ENCODE measurements around the gene NPM1.
"Not testable (repeated sequence)": the region's sequence is repeated elsewhere in the genome, so short reads cannot be mapped to it uniquely, and the experiment has no call there.

The NPM1 gene

GRCh38 chr5:171386861-171387344, 746 bp upstream of the NPM1 start:
- no peak for DNase-seq

GRCh38 chr5:171387970-171388815, 544 bp downstream of the NPM1 start:
- DNase-seq: peak; percentile 86

DNA sequence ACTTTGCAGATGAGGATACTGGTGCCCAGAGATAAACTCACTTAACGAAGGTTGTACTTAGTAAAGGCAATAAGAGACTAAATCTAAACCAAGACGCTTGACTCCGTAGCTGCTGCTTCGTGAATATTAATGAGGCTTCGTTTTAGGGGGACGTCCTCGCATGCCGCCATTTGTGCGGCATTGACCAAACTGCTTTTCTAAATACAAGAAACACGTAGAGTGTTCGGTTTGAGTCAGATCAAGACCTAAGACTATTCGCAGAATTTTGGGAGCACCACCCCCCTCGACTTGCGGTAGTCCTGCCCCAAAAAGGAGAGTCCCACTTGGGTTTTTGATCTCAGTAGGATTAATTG, 1.1 kb downstream of the NPM1 start:
- DNase-seq: peak; percentile 27

- peak; percentile 34 for DNase-seq
Measured at GRCh38 chr5:171390883-171391677, 3.4 kb downstream of the NPM1 start.

DNA sequence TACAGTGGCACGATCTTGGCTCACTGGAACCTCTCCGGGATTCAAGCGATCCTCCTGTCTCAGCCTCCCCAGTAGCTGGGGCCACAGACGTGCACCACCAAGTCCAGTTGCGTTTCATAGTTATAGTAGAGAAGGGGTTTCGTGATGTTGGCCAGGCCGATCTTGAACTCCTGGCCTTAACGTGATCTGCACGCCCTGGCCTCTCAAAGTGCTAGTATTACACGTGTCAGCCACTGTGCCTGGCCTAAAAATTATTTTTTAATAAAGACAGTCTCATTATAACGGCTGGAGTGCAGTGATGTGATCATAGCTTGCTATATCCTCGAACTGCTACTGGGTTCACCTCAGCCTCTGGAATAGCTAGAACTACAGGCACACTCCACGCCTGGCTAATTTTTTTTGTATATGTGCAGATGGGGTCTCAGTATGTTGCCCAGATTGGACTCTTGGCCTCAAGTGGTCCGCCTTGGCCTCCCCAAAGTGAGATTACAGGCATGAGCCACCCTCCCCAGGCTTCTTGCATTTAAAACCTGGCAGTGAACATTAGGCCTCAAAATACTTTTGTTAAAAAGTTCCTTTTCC, 4.4 kb downstream of the NPM1 start:
- no peak for DNase-seq

- DNase-seq: no peak
Measured at GRCh38 chr5:171392585-171393159, 5.0 kb downstream of the NPM1 start.

DNA sequence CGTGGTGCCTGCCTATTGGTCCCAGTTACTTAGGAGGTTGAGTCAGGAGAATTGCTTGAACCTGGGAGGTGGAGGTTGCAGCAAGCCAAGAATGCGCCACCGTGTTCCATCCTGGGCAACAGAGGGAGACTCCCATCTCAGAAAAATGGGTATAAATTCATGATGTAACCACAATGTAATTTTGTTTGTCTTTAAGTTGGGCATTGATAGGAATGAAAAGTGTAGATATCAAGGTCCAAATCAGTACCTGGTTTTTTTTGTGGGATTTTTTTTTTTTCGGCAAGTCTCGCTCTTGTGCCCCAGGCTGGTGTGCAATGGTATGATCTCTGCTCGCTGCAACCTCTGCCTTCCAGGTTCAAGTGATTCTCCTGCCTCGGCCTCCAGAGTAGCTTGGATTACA, 7.4 kb downstream of the NPM1 start:
- no peak for DNase-seq

DNA sequence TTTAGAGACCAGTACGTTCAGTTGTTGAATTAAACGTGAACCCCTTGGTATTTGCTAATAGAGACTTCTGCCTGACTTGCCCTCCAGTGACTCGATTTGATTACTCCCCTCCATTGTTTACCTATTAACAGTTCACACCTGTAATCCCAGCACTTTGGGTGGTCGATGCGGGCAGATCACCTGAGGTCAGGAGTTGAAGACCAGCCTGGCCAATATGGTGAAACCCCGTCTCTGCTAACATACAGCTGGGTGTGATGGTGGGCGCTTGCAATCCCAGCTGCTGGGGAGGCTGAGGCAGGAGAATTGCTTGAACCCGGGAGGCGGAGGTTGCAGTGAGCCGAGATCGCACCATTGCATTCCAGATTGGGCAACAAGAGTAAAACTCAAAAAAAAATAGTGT, 8.9 kb downstream of the NPM1 start:
- not testable (repeated sequence) for DNase-seq

DNA sequence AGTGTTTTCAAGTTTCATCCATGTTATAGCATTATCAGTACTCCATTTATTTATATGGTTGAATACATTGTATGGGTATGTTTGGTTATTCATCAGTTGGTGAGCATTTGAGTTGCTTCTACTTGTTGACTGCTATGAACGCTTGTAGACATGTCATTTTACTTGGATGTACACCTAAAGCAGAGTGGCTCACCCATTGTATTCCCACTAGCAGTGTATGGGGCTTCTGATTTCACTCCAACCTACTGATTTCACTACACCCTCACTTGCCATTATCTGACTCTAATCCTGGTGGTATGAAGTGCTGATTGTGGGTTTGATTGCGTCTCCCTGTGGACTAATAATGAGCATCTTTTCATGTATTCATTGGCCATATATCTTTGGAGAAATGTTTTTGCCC, 9.5 kb downstream of the NPM1 start:
- no peak for DNase-seq

DNA sequence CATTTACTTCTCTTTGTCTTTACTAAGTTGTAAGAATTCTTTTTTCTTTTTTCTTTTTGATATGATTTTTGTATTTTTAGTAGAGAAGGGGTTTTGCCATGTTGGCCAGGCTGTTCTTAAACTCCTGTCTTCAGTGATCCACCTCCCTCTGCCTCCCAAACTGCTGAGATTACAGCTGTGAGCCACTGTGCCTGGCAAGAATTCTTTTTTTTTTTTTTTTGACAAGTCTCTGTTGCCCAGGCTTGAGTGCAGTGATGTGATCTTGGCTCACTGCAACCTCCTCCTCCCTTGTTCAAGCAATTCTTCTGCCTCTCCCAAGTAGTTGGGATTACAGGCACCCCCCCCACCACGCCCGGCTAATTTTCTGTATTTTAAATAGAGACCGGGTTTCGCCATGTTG, 9.9 kb downstream of the NPM1 start:
- DNase-seq: no peak

- not testable (repeated sequence) for DNase-seq
Measured at GRCh38 chr5:171398660-171399059, 11.0 kb downstream of the NPM1 start.

GRCh38 chr5:171400169-171400568, 12.5 kb downstream of the NPM1 start:
- no peak for DNase-seq

- DNase-seq: no peak
Measured at GRCh38 chr5:171401167-171401947, 13.7 kb downstream of the NPM1 start.

DNA sequence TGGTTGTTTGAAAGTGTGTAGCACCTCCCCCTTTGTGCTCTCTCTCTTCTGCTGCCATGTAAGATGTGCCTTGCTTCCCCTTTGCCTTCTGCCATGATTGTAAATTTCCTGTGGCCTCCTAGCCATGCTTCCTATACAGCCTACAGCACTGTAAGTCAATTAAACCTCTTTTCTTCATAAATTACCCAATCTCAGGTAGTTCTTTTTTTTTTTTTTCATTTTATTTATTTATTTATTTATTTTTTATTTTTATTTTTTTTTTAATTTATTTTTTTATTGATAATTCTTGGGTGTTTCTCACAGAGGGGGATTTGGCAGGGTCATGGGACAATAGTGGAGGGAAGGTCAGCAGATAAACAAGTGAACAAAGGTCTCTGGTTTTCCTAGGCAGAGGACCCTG, 15.1 kb downstream of the NPM1 start:
- not testable (repeated sequence) for DNase-seq

DNA sequence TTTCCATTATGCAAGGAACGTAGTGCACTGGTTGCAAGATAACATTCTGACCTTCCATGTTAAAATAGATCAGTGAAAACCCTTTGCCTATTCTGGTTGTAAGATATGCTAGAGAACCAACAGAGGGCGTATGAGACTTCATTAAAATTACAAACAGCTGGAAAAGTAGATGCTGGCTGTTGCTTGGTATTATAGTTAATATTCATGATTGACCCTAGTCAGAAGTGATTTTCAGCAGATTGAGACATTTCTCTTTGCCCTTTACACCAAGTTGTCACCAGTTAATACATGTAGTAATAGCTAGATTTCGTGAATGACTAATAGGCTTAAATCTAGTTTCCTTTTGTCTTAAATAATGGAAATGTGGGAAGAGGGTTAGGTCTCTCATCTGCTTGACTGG, 18.0 kb downstream of the NPM1 start:
- DNase-seq: no peak

- DNase-seq: no peak
Measured at GRCh38 chr5:171407234-171407633, 19.6 kb downstream of the NPM1 start.

- no peak for DNase-seq
Measured at GRCh38 chr5:171409164-171410136, 21.8 kb downstream of the NPM1 start.

GRCh38 chr5:171410181-171410580, 22.5 kb downstream of the NPM1 start:
- no peak for DNase-seq

- no peak for DNase-seq
Measured at GRCh38 chr5:171412186-171412585, 24.5 kb downstream of the NPM1 start.

GRCh38 chr5:171413153-171413910, 25.7 kb downstream of the NPM1 start:
- DNase-seq: no peak
